SIG-M5 (cell line): Measurements from ENCODE around the gene ILK.

Experiments
- DNase-seq: peaks from one replicate; lab custom pipeline; 2025; lab: John Stamatoyannopoulos, UW

The ILK gene

GRCh38 chr11:6658647-6659046 is 55.1 kb downstream of the ILK start:
- DNase-seq = no peak
